Fibroblast of skin of left quadriceps (primary cell): ENCODE results near the gene SLC27A6.
"Not testable (repeated sequence)": the region's sequence is repeated elsewhere in the genome, so short reads cannot be mapped to it uniquely, and the experiment has no call there.

Experiments used
- DNase-seq, 2 experiments: peaks; one replicate each; pipeline ENCODE4 v3.0.0-alpha.2; 2013; ENCODE audit warnings: low read depth in 2 of 2

Gene SLC27A6, protein sequence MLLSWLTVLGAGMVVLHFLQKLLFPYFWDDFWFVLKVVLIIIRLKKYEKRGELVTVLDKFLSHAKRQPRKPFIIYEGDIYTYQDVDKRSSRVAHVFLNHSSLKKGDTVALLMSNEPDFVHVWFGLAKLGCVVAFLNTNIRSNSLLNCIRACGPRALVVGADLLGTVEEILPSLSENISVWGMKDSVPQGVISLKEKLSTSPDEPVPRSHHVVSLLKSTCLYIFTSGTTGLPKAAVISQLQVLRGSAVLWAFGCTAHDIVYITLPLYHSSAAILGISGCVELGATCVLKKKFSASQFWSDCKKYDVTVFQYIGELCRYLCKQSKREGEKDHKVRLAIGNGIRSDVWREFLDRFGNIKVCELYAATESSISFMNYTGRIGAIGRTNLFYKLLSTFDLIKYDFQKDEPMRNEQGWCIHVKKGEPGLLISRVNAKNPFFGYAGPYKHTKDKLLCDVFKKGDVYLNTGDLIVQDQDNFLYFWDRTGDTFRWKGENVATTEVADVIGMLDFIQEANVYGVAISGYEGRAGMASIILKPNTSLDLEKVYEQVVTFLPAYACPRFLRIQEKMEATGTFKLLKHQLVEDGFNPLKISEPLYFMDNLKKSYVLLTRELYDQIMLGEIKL

DNA sequence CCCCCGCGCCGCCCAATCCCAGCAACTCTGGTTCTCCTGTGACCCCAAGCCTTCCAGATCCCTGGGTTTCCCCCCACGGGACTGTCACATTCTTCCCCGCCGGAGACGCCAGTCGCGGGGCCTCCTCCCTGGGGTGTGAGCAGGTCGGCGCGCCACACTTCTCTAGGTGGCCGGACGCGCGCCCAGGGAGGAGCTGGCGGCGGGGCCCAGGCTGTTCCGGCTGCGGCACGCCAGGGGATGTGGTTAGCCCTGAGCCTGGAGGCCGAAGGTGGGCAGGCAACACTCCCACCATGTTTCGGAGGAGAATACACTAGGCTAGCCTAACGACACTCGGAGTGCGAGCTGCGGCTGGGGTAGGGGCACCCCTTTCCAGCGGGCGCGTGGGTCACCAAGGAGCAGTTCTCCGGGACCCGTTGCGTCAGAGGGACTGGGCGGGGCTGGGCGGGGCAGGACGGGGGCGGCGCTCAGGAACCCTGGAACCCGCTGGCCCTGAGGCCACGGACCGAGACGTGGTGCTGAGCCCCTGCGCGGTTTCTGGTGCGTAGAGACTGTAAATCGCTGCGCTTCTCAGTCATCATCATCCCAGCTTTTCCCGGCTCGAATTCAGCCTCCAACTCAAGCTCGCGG, at the start of gene SLC27A6:
Gene SLC27A6, plus strand, starts transcription at position 478 of the 627 bp plus-strand sequence. CDS start 650 bp downstream, outside the sequence.
- DNase-seq = no peak

DNA sequence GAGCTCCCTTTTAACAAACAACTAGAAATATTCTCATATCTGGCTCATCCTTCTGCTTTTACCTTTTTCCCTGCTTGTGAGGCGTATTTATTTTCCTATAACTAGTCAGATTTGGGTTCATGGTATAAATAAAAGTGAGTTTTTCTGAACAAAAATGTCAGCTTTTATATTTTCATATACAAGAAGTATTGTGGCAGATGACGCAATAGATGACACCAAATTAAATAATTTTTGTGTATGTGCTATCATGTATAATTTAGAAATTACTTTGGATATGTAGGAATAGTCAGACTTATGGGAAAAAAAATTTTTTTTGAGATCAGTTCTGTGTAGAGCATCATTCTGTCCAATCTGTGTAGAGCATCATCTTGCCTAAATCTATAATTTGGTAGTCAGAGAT, 45.7 kb upstream of the SLC27A6 start:
- DNase-seq = no peak

DNA sequence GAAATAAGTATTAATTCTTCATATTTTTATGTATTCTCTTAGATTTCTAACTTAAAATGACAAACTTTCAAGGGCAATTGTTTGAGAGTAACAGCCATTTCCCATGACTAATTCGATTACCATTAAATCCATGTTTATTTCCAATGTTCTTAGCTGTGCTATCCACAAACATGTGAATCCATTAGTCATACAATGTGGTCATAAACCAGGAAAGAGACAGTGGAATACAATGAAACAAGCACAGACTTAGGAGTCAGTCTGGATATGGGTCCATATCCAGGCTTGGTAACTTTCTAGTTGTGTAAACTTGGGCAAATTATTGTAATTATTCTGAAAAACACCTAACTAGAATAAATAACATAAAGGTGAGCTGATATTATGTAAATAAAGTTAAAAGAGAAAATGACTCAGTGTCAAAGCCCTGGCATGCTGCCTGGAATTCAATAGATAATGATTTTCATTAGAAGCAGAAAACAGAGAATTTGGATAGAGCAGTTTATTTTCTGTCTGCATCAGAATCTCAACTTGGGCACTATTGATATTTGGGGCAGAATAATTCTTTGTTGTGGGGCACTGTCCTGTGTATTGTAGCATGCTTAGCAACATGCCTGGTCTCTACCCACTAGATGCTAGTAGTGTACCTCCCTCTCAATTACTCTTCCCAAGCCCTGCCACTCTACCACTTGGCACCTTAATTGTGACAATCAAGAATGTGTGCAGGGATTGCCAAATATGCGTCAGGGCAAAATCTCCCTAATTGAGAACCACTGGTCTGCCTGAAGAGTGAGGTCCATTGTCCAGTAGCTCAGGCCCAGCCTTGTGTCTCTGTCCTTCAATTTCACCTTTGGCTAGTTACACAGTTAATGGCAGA, 44.7 kb upstream of the SLC27A6 start:
- peak; percentile 38 to 52 for DNase-seq

DNA sequence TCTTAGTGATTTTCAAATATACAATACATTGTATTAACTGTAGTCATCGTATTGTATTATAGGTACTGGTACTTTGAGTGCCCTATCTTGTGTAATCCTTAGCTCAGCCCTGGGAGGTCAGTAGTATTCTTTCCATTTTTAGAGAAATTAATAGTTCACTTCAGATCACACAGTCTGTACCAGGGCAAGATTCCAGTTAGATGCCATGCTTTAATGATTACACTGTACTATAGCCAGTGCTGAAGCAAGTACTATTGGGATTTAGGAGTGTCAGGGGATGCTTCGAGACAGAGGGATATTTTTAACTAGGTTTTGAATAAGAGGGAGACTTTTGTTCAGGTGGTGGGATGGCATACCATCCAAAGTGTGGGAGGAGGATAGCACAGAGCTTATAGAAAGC, 41.0 kb upstream of the SLC27A6 start:
- no peak for DNase-seq

DNA sequence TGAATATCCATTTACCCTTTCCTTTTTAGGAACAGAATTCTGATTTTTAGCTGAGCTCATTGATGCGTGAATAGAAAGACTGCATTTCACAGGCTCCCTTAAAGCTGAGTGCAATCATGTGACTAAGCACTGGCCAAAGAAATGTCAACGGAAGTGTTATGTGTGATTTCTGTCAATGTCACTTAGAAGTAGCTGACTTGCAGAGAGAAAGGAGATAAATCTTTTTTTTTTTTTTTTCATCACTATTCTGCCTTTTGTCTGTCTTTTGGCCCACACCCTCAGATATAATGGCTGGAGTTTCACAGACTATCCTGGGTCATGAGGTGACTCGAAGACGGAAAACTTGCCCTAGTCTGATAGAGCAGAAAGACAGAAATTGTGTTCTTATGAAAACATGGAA, 39.3 kb upstream of the SLC27A6 start:
- no peak for DNase-seq

DNA sequence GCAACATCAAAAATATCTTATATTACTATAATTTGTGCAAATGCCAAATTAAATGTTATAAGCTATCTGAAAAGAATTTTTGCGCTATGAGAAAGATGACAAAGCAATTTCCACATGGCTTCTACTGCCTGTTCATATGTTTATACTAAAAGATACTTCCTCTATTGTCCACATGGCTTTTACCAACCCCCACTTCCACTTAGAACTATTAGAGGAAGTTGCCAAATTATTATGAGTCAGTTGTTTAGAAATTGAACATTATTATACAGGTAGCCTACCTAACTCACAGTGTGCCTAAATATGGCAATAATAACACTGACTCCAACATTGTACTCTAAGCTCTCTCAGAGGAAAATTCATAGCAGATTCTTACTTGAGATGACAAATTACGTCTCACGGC, 37.6 kb upstream of the SLC27A6 start:
- no peak for DNase-seq

DNA sequence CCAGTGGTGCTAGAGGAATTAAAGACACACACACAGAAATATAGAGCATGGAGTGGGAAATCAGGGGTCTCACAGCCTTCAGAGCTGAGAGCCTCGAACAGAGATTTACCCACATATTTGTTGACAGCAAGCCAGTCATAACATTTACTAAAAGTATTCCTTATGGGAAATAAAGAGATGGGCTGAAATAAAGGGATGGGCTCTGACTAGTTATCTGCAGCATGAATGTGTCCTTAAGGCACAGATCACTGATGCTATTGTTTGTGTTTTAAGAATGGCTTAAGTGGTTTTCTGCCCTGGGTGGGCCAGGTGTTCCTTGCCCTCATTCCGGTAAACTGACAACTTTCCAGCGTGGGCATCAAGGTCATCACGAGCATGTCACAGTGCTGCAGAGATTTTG, 33.1 kb upstream of the SLC27A6 start:
- DNase-seq = not testable (repeated sequence)

DNA sequence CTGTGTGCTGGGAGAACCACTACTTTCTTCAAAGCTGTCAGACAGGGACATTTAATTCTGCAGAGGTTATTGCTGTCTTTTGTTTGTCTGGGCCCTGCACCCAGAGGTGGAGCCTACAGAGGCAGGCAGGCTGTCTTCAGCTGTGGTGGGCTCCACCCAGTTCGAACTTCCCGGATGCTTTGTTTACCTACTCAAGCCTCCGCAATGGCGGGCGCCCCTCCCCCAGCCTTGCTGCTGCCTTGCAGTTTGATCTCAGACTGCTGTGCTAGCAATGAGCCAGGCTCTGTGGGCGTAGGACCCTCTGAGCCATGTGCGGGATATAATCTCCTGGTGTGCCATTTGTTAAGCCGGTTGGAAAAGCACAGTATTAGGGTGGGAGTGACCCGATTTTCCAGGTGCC, 22.2 kb upstream of the SLC27A6 start:
- not testable (repeated sequence) for DNase-seq

DNA sequence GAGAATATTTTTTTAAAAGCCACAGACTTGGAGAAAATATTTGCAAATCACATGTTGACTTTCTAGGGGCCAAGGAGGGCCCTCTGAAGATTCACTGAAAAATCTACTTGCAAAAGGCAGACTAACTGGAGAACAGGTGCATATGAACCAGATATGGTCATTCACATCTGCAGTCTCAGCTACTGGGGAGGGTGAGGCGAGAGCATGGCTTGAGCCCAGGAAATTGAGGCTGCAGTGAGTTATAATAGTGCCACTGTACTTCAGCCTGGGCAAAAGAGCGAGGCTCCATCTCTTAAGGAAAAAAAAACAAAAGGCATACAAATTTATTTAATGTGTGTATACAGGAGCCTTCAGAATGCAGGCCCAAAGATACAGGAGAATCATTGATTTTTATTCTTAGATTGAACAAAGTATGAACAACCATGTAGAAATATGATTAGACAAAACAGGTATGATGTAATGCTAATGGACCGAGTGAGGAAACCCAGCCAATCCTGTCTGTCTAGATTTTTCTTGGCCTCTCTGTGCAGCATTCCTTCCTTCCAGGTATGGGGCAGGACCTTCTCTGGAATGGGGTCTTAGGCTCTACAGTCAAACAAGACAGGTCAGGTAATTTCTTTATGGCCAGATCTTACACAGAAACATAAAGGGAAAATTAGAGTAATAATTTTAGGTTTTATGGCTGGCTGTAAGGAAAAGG, 15.3 kb upstream of the SLC27A6 start:
- no peak for DNase-seq

DNA sequence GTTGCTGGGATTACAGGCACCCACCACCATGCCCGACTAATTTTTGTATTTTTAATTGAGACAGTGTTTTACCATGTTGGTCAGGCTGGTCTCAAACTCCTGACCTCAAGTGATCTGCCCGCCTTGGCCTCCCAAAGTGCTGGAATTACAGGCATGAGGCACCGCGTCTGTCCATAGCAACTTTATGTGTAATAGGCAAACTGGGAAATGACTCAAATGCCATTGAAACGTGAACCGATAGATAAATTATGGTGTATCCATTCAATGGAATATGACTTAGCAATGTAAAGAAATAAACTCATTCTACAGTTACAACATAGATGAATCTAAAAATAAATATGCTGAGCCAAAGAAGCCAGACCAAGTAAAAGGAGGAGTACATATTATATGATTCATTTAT, 14.0 kb upstream of the SLC27A6 start:
- DNase-seq = not testable (repeated sequence)

DNA sequence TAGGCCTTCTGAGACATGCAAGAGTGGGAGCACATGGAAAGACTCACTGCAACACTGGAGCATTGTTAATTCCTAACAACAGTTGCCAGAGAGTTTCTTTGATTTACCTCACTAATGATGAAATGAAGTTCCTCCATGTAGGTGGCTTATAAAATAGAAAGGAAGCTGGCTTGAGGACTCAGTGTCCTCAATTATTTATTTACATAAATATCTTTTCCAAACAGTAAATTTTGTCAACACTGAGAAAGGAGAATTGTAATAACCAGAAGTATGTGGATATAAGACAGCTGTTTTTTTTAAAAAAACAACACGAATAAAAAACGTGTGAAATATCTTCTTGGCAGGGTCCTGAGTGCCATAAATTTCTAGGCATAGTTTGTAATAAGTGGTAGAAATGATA, 9.1 kb upstream of the SLC27A6 start:
- no peak for DNase-seq

DNA sequence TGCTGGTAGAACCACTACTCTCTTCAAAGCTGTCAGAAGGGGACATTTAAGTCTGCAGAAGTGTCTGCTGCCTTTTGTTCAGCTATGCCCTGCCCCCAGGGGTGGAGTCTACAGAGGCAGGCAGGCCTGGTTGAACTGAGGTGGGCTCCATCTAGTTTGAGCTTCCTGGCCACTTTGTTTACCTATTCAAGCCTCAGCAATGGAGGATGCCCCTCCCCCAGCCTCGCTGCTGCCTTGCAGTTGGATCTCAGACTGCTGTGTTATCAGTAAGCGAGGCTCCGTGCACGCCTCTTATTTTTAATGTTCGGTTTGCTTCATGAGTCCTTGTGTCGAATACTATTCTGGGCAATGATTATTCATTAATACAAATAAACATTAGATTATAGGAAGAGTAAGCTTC, 3.1 kb upstream of the SLC27A6 start:
- DNase-seq = no peak

DNA sequence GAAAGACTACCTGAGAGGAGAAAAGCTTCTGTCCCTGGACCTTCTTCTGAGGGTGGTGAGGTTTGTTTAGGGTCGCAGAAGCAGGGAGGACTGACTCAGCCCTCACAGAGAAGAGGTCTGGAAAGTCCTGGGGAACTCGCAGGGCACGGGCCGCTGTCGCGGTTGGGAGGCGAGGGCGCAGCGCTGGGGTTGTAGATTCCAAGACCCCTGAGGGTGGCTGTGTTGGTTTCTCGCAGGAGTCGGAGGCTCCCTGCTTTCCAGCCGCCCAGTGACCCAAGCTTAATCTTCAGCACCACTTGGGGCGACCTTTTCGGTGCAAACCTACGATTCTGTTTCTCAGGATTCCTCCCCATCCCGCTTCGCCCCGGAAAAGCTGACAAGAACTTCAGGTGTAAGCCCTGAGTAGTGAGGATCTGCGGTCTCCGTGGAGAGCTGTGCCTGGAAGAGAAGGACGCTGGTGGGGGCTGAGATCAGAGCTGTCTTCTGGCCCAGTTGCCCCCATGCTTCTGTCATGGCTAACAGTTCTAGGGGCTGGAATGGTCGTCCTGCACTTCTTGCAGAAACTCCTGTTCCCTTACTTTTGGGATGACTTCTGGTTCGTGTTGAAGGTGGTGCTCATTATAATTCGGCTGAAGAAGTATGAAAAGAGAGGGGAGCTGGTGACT, 482 bp downstream of the SLC27A6 start:
- no peak for DNase-seq

DNA sequence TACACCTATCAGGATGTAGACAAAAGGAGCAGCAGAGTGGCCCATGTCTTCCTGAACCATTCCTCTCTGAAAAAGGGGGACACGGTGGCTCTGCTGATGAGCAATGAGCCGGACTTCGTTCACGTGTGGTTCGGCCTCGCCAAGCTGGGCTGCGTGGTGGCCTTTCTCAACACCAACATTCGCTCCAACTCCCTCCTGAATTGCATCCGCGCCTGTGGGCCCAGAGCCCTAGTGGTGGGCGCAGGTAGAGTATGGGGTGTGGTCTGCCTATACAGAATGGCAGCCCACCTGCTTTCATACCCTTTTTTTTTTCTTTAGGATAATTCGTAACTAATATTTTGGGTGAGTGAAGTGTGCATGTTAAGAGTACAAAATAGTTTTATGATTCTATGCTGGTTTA, 1.1 kb downstream of the SLC27A6 start:
- no peak for DNase-seq

DNA sequence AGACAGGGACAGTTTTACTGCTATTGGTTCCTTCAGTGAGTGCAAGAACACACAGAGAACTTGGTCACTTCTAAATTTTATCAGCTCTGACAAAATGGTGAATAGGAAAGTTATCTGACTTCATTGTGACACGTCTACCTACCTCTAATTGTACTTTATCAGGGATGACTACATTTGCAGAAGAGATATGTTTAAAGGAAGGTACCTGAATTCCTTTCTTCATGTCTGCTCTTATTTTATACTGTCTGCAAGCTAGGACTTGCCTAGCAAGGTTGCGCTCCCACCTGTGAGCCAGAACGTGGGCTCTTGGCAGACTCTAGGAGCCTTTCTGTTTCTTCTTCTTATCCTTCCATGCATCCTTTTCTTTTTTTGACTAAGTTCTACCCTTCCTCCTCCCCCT, 1.6 kb downstream of the SLC27A6 start:
- DNase-seq = no peak

DNA sequence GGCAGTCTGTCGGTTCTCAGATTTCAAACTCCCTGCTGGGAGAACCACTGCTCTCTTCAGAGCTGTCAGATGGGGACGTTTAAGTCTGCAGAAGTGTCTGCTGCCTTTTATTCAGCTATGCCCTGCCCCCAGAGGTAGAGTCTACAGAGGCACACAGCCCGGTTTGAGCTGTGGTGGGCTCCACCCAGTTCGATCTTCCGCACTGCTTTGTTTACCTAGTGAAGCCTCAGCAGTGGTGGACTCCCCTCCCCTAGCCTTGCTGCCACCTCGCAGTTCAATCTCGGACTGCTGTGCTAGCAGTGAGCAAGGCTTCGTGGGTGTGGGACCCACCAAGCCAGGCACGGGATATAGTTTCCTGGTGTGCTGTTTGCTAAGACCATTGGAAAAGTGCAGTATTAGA, 8.0 kb downstream of the SLC27A6 start:
- DNase-seq = no peak

DNA sequence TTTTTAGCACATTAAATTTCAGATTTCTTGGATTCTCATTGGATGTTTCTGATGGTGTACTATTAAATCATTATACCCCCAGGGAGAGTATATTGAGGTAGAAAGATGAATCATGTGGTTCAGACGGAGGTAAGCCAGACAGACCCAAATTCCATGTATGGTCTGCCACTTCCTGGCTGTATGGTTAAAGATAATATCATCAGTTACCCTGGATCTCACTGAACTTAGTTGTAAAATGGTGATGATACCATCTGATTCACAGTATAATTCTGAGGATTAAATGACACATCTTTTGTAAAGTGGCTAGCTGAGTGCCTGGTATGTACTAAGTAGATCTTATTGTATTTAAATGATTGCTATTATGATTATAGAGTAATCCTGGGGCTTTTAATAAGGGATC, 9.3 kb downstream of the SLC27A6 start:
- no peak for DNase-seq

DNA sequence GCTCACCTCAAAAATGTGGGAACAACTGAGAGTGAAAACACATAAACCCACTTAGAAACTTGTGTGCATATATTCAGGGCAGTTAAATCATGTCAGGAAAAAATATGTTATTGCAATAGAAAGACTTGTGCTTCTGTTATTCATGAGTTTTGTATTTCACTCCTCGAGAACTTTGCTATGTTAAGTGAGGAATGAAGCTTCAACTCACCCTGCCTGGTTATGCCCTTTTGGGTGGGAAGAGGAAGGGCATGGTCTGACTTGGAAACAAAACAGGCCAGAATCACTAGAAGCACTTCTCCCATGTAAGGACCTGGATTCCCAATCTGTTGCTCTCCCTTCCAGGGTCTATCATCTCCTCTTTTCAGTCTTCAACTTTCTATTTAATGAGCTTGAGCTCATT, 14.5 kb downstream of the SLC27A6 start:
- no peak for DNase-seq

DNA sequence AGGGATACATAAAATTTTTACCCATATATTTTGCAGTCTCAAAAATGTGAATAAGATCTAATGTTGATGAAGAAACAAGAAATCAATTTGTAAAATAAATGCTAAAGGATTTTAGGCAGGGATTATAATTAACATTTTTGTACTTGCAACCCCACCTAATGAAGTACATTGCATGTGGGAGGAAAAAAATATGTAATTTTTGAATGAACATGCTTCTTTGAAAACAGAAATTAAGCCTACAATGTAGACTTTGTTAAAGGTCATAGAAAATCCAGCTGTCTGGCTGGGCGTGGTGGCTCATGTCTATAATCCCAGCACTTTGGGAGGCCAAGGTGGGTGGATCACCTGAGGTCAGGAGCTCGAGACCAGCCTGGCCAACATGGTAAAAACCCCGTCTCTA, 15.6 kb downstream of the SLC27A6 start:
- DNase-seq = no peak

DNA sequence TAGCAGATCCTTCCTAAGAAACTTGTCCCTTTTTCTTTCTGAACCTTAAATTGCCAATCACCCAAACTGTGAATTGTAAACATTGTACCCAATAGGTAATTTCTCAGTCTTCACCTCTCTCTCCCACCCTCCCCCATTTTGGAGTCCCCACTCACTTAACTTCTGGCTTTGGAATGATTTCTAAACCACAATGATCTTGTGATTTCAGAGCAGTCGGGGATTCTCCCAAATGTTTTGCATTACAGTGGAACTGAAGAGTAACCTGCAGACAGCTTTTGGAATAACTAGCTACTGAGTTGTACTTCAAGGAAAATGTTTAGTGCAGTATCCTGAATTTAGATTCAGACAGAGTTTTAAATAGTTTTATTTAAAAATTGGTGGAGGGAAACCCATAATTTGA, 19.2 kb downstream of the SLC27A6 start:
- no peak for DNase-seq

DNA sequence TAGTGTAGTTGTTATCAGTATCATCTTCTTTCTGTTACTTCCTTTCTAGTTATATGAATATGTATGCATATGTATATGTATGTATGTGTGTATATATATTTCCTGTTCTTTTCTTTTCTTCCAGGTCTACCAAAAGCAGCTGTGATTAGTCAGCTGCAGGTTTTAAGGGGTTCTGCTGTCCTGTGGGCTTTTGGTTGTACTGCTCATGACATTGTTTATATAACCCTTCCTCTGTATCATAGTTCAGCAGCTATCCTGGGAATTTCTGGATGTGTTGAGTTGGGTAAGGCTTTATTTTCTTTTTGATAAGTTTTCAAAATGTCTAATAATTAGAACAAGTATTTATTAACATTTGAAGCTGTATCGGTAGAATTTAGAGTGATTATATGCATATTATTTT, 23.2 kb downstream of the SLC27A6 start:
- DNase-seq = no peak
